HCT116 (cell line): ENCODE data around the gene SPTBN1.

ENCODE experiments used
- CEBPB ChIP-seq: IDR thresholded peaks from 2 replicates; pipeline ENCODE4 v1.6.1; 2012; ENCODE audit warnings: low read depth
- ELF1 ChIP-seq: IDR thresholded peaks from 2 replicates; pipeline ENCODE4 v1.6.1; 2012; ENCODE audit warnings: low read depth, borderline replicate concordance
- EZH2 ChIP-seq: fragments of 200-600 bp; sonication (generic); IDR thresholded peaks from 2 replicates; pipeline ENCODE4 v1.6.1; 2017; ENCODE audit warnings: antibody characterized with exemption, mixed run types
- EZH2phosphoT487 ChIP-seq: fragments of 200-600 bp; IDR thresholded peaks from 2 replicates; pipeline ENCODE4 v1.6.1; 2018; ENCODE audit warnings: antibody characterized with exemption, borderline replicate concordance
- POLR2A ChIP-seq: IDR thresholded peaks from 2 replicates; pipeline ENCODE4 v1.7.0; 2011; ENCODE audit warnings: borderline replicate concordance; ENCODE audit not compliant: insufficient read depth, insufficient read length; ENCODE audit errors: extremely low read depth
- RAD21 ChIP-seq: IDR thresholded peaks from 2 replicates; pipeline ENCODE4 v1.6.1; 2012; ENCODE audit warnings: low read depth, mild to moderate bottlenecking
- YY1 ChIP-seq: IDR thresholded peaks from 2 replicates; pipeline ENCODE4 v1.6.1; 2011; ENCODE audit warnings: low read length, low read depth, moderate library complexity, mild to moderate bottlenecking; ENCODE audit not compliant: insufficient replicate concordance; ENCODE audit errors: extremely low read depth
- TF ChIP-seq, protein P1 (sequence below), 3 experiments: fragments of 200-600 bp in 1 of 3; sonication (generic) in 1 of 3; IDR thresholded peaks in 2 of 3; conservative IDR thresholded peaks in 1 of 3; 2 replicates each; pipeline ENCODE4 v1.5.1; 2012 to 2017; ENCODE audit warnings: low read depth in 2 of 3, low read length in 2 of 3, antibody characterized with exemption in 1 of 3, borderline replicate concordance in 1 of 3, control low read depth in 1 of 3, mild to moderate bottlenecking in 1 of 3, mixed read lengths in 1 of 3, mixed run types in 1 of 3, moderate library complexity in 1 of 3; ENCODE audit not compliant: insufficient read depth in 1 of 3
- TF ChIP-seq, protein P2 (sequence below): IDR thresholded peaks from 2 replicates; pipeline ENCODE4 v1.6.1; 2012; ENCODE audit warnings: low read depth

DNA sequence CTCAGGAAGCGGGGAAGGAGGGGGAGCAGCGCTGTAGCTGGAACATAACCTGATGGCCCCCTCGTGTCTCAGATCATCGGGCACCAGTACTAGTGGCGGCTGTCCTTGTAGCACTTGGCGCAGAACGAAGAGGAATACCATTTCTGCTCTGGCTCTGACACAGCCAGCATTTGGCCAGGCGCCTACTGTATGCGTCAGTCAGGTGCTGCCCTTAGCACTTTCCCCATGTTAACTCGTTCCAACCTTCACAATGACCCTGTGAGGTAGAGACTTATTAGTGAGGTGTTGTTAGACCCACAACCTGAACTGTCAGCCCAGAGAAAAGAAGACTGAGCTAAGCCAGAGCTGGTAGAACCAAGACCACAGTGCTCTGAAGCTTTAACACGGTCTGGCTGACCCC lies 219.6 kb downstream of the SPTBN1 start:
- TF ChIP-seq, protein P1, sequence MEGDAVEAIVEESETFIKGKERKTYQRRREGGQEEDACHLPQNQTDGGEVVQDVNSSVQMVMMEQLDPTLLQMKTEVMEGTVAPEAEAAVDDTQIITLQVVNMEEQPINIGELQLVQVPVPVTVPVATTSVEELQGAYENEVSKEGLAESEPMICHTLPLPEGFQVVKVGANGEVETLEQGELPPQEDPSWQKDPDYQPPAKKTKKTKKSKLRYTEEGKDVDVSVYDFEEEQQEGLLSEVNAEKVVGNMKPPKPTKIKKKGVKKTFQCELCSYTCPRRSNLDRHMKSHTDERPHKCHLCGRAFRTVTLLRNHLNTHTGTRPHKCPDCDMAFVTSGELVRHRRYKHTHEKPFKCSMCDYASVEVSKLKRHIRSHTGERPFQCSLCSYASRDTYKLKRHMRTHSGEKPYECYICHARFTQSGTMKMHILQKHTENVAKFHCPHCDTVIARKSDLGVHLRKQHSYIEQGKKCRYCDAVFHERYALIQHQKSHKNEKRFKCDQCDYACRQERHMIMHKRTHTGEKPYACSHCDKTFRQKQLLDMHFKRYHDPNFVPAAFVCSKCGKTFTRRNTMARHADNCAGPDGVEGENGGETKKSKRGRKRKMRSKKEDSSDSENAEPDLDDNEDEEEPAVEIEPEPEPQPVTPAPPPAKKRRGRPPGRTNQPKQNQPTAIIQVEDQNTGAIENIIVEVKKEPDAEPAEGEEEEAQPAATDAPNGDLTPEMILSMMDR (IDR thresholded peaks at IDR 0.05 in 2 of 3, conservative IDR thresholded peaks at IDR 0.05 in 1 of 3; ENCODE audit: borderline replicate concordance in 1 of 3, insufficient read depth in 1 of 3, low read depth in 2 of 3, low read length in 2 of 3), result no peak
- TF ChIP-seq EZH2phosphoT487 (no peak), RAD21 (no peak), EZH2 (no peak), POLR2A (no peak), CEBPB (no peak), ELF1 (no peak), YY1 (no peak)
- TF ChIP-seq, protein P2, sequence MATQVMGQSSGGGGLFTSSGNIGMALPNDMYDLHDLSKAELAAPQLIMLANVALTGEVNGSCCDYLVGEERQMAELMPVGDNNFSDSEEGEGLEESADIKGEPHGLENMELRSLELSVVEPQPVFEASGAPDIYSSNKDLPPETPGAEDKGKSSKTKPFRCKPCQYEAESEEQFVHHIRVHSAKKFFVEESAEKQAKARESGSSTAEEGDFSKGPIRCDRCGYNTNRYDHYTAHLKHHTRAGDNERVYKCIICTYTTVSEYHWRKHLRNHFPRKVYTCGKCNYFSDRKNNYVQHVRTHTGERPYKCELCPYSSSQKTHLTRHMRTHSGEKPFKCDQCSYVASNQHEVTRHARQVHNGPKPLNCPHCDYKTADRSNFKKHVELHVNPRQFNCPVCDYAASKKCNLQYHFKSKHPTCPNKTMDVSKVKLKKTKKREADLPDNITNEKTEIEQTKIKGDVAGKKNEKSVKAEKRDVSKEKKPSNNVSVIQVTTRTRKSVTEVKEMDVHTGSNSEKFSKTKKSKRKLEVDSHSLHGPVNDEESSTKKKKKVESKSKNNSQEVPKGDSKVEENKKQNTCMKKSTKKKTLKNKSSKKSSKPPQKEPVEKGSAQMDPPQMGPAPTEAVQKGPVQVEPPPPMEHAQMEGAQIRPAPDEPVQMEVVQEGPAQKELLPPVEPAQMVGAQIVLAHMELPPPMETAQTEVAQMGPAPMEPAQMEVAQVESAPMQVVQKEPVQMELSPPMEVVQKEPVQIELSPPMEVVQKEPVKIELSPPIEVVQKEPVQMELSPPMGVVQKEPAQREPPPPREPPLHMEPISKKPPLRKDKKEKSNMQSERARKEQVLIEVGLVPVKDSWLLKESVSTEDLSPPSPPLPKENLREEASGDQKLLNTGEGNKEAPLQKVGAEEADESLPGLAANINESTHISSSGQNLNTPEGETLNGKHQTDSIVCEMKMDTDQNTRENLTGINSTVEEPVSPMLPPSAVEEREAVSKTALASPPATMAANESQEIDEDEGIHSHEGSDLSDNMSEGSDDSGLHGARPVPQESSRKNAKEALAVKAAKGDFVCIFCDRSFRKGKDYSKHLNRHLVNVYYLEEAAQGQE, result no peak
